Caco-2 (cell line): Measurements from ENCODE around the gene ATAD2B. TPM values are rescaled to one million over a fixed set of nuclear protein-coding genes. Genes with fewer than 3 reads are reported as not detected.

Experiments
- BruUV-seq: library from RNA; stranded (reverse); fragments of 400-500 nt; replicated peaks from 2 replicates; lab custom pipeline; 2021; lab: Mats Ljungman, UMichigan
- CTCF ChIA-PET: fragments of 300-600 bp; sonication (Branson Sonifier 250); formaldehyde crosslinking; loops from one replicate; lab custom pipeline; 2022; ENCODE audit warnings: antibody characterized with exemption; lab: Charles Lee
- POLR2A ChIA-PET: fragments of 300-600 bp; sonication (Branson Sonifier 250); formaldehyde crosslinking; loops from one replicate; lab custom pipeline; 2022; ENCODE audit warnings: antibody characterized with exemption; lab: Charles Lee
- DNase-seq, 2 experiments: peaks; one replicate each; pipeline versions ENCODE4 v3.0.0 to v3.0.0-alpha.2; 2020 to 2022
- H3K27me3 ChIP-seq: replicated peaks from 2 replicates; pipeline ENCODE4 v1.6.0; 2011; ENCODE audit warnings: low read length; ENCODE audit not compliant: control insufficient read depth, insufficient read depth
- H3K36me3 ChIP-seq: 2 replicates; pipeline ENCODE4 v1.5.1; 2011; ENCODE audit warnings: low read length; ENCODE audit not compliant: control insufficient read depth, insufficient read depth
- H3K4me1 ChIP-seq: fragments of 250-450 bp; sonication (Bioruptor Pico); 2 replicates; pipeline ENCODE4 v1.5.1; 2020; ENCODE audit warnings: mild to moderate bottlenecking
- H3K4me3 ChIP-seq: 2 replicates; pipeline ENCODE4 v1.5.1; 2011; ENCODE audit warnings: low read depth, mild to moderate bottlenecking, control low read depth, low read length
- H3K9me3 ChIP-seq: fragments of 250-450 bp; sonication (Bioruptor Pico); 2 replicates; pipeline ENCODE4 v1.5.1; 2020; ENCODE audit warnings: mild to moderate bottlenecking, moderate library complexity
- H3K27ac Mint-ChIP-seq: one replicate; pipeline ENCODE4 v1.8.0; 2022; ENCODE audit warnings: mixed read lengths; ENCODE audit not compliant: unreplicated experiment
- H3K27me3 Mint-ChIP-seq: one replicate; pipeline ENCODE4 v1.8.0; 2022; ENCODE audit warnings: mixed read lengths; ENCODE audit not compliant: insufficient read depth, unreplicated experiment
- H3K36me3 Mint-ChIP-seq: one replicate; pipeline ENCODE4 v1.8.0; 2022; ENCODE audit warnings: mild to moderate bottlenecking, mixed read lengths; ENCODE audit not compliant: insufficient read depth, unreplicated experiment
- H3K4me1 Mint-ChIP-seq: one replicate; pipeline ENCODE4 v1.8.0; 2022; ENCODE audit warnings: low read depth, mixed read lengths; ENCODE audit not compliant: unreplicated experiment
- H3K4me3 Mint-ChIP-seq: one replicate; pipeline ENCODE4 v1.8.0; 2022; ENCODE audit warnings: mild to moderate bottlenecking, moderate library complexity, mixed read lengths; ENCODE audit not compliant: unreplicated experiment
- H3K9me3 Mint-ChIP-seq: one replicate; pipeline ENCODE4 v1.8.0; 2022; ENCODE audit warnings: mixed read lengths; ENCODE audit not compliant: unreplicated experiment
- intact Hi-C: fragments of 100-400 bp; cut with micrococcal nuclease; formaldehyde crosslinking; loops from one replicate; pipeline ENCODE4 v1.10.0; 2022; ENCODE audit not compliant: unreplicated experiment
- total RNA-seq: library from RNA; stranded (reverse); gene quantifications from 2 replicates; pipeline ENCODE4 v1.2.3, GENCODE V29; 2022
- TF ChIP-seq, protein P1 (sequence below), 2 experiments: fragments of 200-600 bp in 1 of 2; IDR thresholded peaks; 1 replicate in 1 of 2; 2 replicates in 1 of 2; pipeline versions ENCODE4 v1.5.1 to v1.8.0; 2011 to 2022; ENCODE audit warnings: antibody characterized with exemption in 1 of 2, control low read depth in 1 of 2, inconsistent platforms in 1 of 2, low read depth in 1 of 2, low read length in 1 of 2, mild to moderate bottlenecking in 1 of 2, moderate library complexity in 1 of 2; ENCODE audit not compliant: insufficient read depth in 1 of 2, severe bottlenecking in 1 of 2, unreplicated experiment in 1 of 2

Gene ATAD2B
- total RNA-seq, 1 experiment from 2014 or later, result 32.1 TPM

DNA sequence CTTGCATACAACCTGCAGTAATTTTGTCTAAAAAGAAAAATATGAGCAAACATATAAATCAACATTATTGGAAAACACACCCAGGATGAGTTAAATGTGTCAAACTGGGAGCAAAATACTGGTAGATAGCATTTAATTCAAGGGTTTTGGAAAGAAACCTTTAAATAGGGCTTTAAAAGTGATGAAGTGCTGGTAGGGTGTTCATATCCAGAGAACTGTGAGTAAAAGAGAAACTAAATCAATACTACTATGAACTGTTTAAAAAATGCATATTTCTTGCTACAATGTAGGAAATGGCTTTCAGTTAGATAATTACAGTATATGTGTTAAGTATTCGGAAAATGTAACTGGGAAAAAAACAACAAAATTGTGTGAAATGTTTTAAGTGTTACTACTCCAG lies 117.8 kb downstream of the ATAD2B start:
- H3K36me3 Mint-ChIP-seq, result peaks cover 5% of the 10 kb centered on the region
- H3K27me3 Mint-ChIP-seq, result no peaks in the 10 kb centered on the region
- H3K4me3 Mint-ChIP-seq, result no peak overlapping the region
- no TSS peak for BruUV-seq
- no peaks in the 10 kb centered on the region for H3K27me3 ChIP-seq
- TF ChIP-seq, protein P1, sequence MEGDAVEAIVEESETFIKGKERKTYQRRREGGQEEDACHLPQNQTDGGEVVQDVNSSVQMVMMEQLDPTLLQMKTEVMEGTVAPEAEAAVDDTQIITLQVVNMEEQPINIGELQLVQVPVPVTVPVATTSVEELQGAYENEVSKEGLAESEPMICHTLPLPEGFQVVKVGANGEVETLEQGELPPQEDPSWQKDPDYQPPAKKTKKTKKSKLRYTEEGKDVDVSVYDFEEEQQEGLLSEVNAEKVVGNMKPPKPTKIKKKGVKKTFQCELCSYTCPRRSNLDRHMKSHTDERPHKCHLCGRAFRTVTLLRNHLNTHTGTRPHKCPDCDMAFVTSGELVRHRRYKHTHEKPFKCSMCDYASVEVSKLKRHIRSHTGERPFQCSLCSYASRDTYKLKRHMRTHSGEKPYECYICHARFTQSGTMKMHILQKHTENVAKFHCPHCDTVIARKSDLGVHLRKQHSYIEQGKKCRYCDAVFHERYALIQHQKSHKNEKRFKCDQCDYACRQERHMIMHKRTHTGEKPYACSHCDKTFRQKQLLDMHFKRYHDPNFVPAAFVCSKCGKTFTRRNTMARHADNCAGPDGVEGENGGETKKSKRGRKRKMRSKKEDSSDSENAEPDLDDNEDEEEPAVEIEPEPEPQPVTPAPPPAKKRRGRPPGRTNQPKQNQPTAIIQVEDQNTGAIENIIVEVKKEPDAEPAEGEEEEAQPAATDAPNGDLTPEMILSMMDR (IDR thresholded peaks at IDR 0.05; ENCODE audit: insufficient read depth in 1 of 2, low read depth in 1 of 2, low read length in 1 of 2, severe bottlenecking in 1 of 2, unreplicated experiment in 1 of 2), result no peak
- ChIA-PET CTCF (no interaction called here), POLR2A (no interaction called here)
- no peak overlapping the region for H3K4me3 ChIP-seq
- no peaks in the 10 kb centered on the region; the same call in 1 of the 2 replicates for H3K36me3 ChIP-seq
- H3K27ac Mint-ChIP-seq, result no peak overlapping the region
- intact Hi-C loops, result no loop called here
- no peak for DNase-seq
- no peaks in the 10 kb centered on the region for H3K4me1 Mint-ChIP-seq
- H3K9me3 ChIP-seq, result no peaks in the 10 kb centered on the region
- no peaks in the 10 kb centered on the region for H3K4me1 ChIP-seq
- no peaks in the 10 kb centered on the region for H3K9me3 Mint-ChIP-seq

DNA sequence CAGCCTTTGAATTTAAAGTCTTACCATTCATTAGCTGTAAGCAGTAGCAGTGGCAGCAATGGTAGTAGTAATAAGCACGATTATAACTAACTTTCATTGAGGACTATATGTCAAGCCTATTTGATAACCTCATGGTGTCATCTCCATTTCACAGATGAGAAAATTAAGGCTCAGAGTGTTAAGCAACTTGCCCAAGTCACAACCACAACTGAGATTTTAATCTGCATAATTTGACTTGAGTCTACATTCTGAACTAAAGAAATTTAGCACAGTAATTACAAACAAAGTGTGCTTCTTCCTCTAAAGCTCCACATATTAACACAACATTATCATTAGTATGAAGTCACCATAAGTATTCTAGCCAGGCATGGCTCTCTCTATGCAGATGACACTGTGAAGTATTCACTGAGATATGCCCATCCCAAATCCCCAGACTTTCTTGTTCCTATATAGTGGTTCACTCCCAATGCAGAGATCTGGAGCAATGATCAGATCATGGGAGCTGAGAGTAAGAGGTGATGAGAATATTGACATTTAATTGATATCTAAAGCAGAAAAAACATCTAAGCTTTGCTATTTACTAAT lies 120.2 kb downstream of the ATAD2B start:
- Mint-ChIP-seq H3K27ac (no peak overlapping the region), H3K36me3 (peaks cover 6% of the 10 kb centered on the region), H3K4me1 (no peaks in the 10 kb centered on the region), H3K4me3 (no peak overlapping the region), H3K27me3 (no peaks in the 10 kb centered on the region), H3K9me3 (no peaks in the 10 kb centered on the region)
- H3K36me3 ChIP-seq, result no peaks in the 10 kb centered on the region; the same call in 1 of the 2 replicates
- no peaks in the 10 kb centered on the region for H3K27me3 ChIP-seq
- CTCF ChIA-PET, result no interaction called here
- H3K4me1 ChIP-seq, result no peaks in the 10 kb centered on the region
- BruUV-seq, result no TSS peak
- no peak for DNase-seq
- H3K4me3 ChIP-seq, result no peak overlapping the region
- POLR2A ChIA-PET, result no interaction called here
- intact Hi-C loops, result no loop called here
- H3K9me3 ChIP-seq, result no peaks in the 10 kb centered on the region
- TF ChIP-seq, protein P1 (IDR thresholded peaks at IDR 0.05; ENCODE audit: insufficient read depth in 1 of 2, low read depth in 1 of 2, low read length in 1 of 2, severe bottlenecking in 1 of 2, unreplicated experiment in 1 of 2), result no peak

DNA sequence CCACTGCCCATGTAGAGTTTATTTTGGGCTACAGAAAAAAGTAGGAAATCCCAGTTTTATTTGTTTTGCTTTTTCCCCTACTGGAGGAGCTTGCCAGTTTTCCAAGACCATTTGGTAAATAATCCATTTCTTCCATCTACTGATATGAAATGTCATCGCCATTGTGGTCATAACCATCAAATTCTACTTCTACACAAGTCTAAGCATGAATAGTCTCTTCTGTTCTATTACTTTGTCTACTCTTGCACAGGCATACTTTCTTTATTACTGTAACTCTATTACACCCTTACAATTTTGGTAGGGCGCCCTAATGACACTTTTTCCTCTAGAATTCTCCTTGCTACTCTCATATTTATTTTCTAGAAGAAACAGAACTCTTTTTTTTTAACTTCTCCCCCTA lies 120.7 kb downstream of the ATAD2B start:
- Mint-ChIP-seq H3K4me3 (no peak overlapping the region), H3K27me3 (no peaks in the 10 kb centered on the region), H3K27ac (no peak overlapping the region), H3K9me3 (no peaks in the 10 kb centered on the region), H3K4me1 (no peaks in the 10 kb centered on the region), H3K36me3 (peaks cover 6% of the 10 kb centered on the region)
- no peak overlapping the region for H3K4me3 ChIP-seq
- TF ChIP-seq, protein P1 (IDR thresholded peaks at IDR 0.05; ENCODE audit: insufficient read depth in 1 of 2, low read depth in 1 of 2, low read length in 1 of 2, severe bottlenecking in 1 of 2, unreplicated experiment in 1 of 2), result no peak
- intact Hi-C loops, result no loop called here
- no peaks in the 10 kb centered on the region for H3K9me3 ChIP-seq
- no peaks in the 10 kb centered on the region for H3K4me1 ChIP-seq
- DNase-seq, result no peak
- no TSS peak for BruUV-seq
- ChIA-PET POLR2A (no interaction called here), CTCF (interaction anchor here (1.4 kb wide), 1 partner anchor 18 kb away, joined by 6 read pairs; no protein-coding TSS in a partner anchor)
- no peaks in the 10 kb centered on the region; the same call in 1 of the 2 replicates for H3K36me3 ChIP-seq
- H3K27me3 ChIP-seq, result no peaks in the 10 kb centered on the region
